ENCODE results near the gene CLDN4.

CLDN4 gene

DNA sequence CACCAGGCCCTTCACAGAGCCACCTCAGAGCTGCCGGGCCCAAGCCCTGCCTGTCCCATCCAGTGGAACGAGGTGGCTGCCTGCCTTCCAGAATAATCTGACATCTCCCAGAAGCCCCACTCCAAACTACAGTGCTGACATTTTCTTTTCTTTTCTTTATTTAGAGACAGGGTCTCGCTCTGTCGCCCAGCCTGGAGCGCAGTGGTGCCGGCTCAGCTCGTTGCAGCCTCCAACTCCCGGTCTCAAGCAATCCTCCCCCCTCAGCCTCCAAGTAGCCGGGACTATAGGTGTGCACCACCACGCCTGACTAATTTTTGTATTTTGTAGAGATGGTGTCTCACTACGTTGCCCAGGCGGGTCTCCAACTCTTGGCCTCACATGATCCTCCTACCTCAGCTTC lies 30.5 kb downstream of the CLDN4 start:
- peaks cover 9% of the 10 kb centered on the region for H3K27me3 ChIP-seq
- no peak overlapping the region for H3K27ac ChIP-seq
- no peaks in the 10 kb centered on the region for H3K36me3 ChIP-seq
- H3K4me3 ChIP-seq (ENCODE audit: low read depth in 1 of 2, low read length in 1 of 2): no peak overlapping the region
- H3K4me1 ChIP-seq (ENCODE audit: control insufficient read depth in 1 of 2, insufficient read depth in 1 of 2, low read depth in 1 of 2, low read length in 1 of 2): no peaks in the 10 kb centered on the region
- H3K9me3 ChIP-seq: no peaks in the 10 kb centered on the region
- no peak for TF ChIP-seq CTCF (IDR thresholded peaks at IDR 0.05)

DNA sequence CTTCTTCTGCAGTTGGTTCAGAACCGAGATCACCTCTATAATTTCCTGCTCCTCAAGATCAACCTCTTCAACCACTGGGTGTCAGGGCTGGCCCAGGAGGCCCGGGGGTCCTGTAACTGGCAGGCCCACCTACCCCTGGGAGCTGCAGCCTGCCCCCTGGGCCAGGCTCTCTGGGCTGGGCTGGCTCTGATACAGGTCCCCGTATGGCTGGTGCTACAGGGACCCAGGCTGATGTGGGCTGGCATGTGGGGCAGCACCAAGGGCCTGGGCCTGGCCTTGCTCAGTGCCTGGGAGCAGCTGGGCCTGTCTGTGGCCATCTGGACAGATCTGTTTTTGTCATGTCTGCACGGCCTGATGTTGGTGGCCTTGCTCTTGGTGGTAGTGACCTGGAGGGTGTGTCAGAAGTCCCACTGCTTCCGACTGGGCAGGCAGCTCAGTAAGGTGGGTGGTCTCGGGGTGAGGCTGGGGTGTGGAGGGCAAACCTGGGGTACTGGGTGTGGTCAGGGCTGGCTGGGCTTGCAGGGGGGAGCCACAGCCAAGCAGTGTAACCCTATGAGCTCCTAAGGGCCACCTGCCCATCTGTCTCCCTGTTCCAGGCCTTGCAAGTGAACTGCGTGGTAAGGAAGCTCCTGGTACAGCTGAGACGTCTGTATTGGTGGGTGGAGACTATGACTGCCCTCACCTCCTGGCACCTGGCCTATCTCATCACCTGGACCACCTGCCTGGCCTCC lies 34.4 kb downstream of the CLDN4 start:
- no peaks in the 10 kb centered on the region for H3K27me3 ChIP-seq
- no peak overlapping the region for H3K4me3 ChIP-seq (ENCODE audit: low read depth in 1 of 2, low read length in 1 of 2)
- no peaks in the 10 kb centered on the region for H3K4me1 ChIP-seq (ENCODE audit: control insufficient read depth in 1 of 2, insufficient read depth in 1 of 2, low read depth in 1 of 2, low read length in 1 of 2)
- no peaks in the 10 kb centered on the region for H3K36me3 ChIP-seq
- no peak for TF ChIP-seq CTCF (IDR thresholded peaks at IDR 0.05)
- H3K27ac ChIP-seq: no peak overlapping the region
- H3K9me3 ChIP-seq: no peaks in the 10 kb centered on the region

DNA sequence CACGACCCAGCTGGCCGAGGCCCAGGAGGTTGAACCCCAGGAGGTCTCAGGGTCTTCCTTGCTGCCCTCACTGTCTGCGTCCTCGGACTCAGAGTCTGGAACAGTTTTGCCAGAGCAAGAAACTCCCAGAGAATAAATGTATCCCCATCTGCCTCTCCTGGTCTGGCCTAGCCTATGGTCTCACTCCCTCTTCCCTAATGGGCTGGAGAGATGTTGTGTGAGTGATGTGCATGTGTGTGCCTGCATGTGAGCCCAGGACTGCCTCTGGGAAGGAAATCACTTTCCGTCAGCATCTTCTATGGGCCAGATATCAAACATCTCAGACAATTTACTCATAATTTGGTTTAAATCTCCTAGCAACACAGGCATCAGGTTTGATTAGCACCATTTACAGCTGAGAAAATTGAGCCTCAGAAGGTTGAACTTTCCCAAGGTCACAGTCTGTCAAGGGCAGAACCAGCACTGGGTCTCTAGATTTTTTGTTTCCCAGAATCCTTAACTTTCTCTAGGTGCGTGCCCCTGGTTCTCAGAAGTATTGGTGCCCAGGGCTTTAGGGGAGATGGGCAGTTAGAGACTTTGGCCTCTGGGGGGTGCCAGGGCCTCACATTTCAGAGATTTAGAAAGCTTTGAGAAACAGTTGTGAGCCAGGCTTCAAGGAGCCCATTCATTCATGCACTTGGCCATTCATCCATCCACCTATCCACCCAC lies 35.1 kb downstream of the CLDN4 start:
- no peaks in the 10 kb centered on the region for H3K27me3 ChIP-seq
- H3K36me3 ChIP-seq: no peaks in the 10 kb centered on the region
- no peak overlapping the region for H3K27ac ChIP-seq
- no peak for TF ChIP-seq CTCF (IDR thresholded peaks at IDR 0.05)
- no peaks in the 10 kb centered on the region for H3K9me3 ChIP-seq
- H3K4me3 ChIP-seq (ENCODE audit: low read depth in 1 of 2, low read length in 1 of 2): no peak overlapping the region
- no peaks in the 10 kb centered on the region for H3K4me1 ChIP-seq (ENCODE audit: control insufficient read depth in 1 of 2, insufficient read depth in 1 of 2, low read depth in 1 of 2, low read length in 1 of 2)

GRCh38 chr7:73866446-73866767 lies 35.6 kb downstream of the CLDN4 start:
- Histone ChIP-seq H3K4me3 (ENCODE audit: low read depth in 1 of 2, low read length in 1 of 2) (no peak overlapping the region), H3K36me3 (no peaks in the 10 kb centered on the region), H3K27ac (no peak overlapping the region), H3K9me3 (no peaks in the 10 kb centered on the region), H3K4me1 (ENCODE audit: control insufficient read depth in 1 of 2, insufficient read depth in 1 of 2, low read depth in 1 of 2, low read length in 1 of 2) (no peaks in the 10 kb centered on the region), H3K27me3 (no peaks in the 10 kb centered on the region)
- TF ChIP-seq CTCF (IDR thresholded peaks at IDR 0.05): no peak

DNA sequence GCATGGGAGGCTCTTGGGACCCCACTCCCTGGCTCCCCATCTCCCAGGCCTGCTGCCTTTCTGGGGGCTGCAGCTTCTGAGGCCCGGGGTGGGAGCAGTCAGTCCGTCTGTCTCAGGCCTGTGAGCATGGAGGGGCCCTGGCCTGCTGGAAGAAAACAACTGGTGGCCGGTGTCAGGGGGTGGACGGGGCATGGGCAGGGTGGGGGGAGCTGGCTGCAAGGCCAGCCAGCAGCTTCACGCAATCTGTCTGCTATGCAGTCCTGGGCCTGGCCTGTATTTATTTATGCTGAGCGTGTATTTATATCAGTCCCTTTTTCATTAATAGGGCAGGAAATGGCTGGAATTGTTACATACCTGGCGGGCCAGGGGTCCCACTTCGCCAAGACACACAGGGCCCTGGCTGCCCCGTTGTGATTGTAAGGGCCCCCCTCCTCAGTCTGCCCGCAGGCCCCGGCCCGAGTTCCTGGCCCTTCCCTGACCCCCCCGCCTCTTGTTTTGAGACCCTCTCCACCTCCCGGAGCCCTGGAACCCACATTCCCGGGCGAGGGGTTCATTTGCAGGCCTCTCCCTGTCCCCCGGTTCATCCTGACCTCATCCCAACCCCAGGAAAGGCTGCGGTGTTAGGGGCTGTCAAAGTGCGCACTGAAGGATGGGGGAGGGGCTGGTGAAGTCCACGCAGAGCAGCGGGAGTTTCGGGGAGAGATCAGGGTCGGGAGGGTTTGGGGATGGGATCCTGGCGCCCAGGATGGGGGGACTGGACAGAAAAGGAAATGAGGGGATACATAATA lies 38.4 kb downstream of the CLDN4 start:
- H3K4me1 ChIP-seq (ENCODE audit: control insufficient read depth in 1 of 2, insufficient read depth in 1 of 2, low read depth in 1 of 2, low read length in 1 of 2): no peaks in the 10 kb centered on the region
- H3K9me3 ChIP-seq: no peaks in the 10 kb centered on the region
- H3K27me3 ChIP-seq: no peaks in the 10 kb centered on the region
- H3K27ac ChIP-seq: no peak overlapping the region
- no peak for TF ChIP-seq CTCF (IDR thresholded peaks at IDR 0.05)
- H3K4me3 ChIP-seq (ENCODE audit: low read depth in 1 of 2, low read length in 1 of 2): no peak overlapping the region
- no peaks in the 10 kb centered on the region for H3K36me3 ChIP-seq

Data from neutrophil (primary cell).